PC-3 (cell line): ENCODE data around the gene ANK3.

Source experiments
- EZH2 ChIP-seq: fragments of 300-600 bp; sonication (generic); IDR thresholded peaks from one replicate; pipeline ENCODE4 v1.6.1; 2017; ENCODE audit warnings: antibody characterized with exemption, mild to moderate bottlenecking, low read length; ENCODE audit not compliant: unreplicated experiment
- EZH2phosphoT487 ChIP-seq: fragments of 300-600 bp; sonication (generic); IDR thresholded peaks from 2 replicates; pipeline ENCODE4 v1.6.1; 2018; ENCODE audit warnings: mild to moderate bottlenecking, antibody characterized with exemption, low read length, borderline replicate concordance
- TF ChIP-seq, protein P1 (sequence below): fragments of 300-600 bp; sonication (generic); conservative IDR thresholded peaks from 2 replicates; pipeline ENCODE4 v1.5.1; 2017; ENCODE audit warnings: antibody characterized with exemption, low read depth, mild to moderate bottlenecking, low read length

DNA sequence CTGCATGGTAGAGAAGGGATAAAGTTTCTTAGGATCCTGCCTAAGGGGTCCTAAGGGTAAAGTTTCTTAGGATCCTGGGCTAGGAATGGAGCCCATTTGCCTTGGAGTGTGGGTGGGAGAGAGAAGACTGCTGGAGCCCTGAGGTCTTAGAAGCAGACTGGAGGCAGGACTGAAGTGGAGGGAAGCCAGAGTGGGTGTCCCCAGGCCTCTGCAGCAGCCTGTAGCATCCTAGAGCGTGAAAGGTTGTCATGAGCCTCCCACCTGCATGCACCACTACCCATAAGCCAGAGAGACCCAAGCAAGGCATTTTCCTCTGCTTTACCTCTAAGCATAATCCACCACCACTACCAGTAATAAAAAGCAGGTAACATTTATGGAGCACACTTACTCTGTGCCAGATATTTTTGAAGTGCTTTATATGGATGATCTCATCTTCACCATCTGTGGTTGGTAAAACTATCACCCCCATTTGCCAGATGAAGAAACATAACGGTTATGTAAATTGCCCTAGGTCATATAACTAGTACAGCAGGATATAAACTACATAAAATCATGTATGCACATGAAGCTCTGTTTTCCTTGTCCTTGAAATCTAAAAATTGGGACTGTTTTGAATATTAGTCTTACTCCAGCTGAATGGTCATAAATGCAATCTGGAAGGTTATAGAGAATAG, 379.8 kb downstream of the ANK3 start:
- TF ChIP-seq, protein P1, sequence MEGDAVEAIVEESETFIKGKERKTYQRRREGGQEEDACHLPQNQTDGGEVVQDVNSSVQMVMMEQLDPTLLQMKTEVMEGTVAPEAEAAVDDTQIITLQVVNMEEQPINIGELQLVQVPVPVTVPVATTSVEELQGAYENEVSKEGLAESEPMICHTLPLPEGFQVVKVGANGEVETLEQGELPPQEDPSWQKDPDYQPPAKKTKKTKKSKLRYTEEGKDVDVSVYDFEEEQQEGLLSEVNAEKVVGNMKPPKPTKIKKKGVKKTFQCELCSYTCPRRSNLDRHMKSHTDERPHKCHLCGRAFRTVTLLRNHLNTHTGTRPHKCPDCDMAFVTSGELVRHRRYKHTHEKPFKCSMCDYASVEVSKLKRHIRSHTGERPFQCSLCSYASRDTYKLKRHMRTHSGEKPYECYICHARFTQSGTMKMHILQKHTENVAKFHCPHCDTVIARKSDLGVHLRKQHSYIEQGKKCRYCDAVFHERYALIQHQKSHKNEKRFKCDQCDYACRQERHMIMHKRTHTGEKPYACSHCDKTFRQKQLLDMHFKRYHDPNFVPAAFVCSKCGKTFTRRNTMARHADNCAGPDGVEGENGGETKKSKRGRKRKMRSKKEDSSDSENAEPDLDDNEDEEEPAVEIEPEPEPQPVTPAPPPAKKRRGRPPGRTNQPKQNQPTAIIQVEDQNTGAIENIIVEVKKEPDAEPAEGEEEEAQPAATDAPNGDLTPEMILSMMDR, result no peak
- TF ChIP-seq EZH2, result no peak
- TF ChIP-seq EZH2phosphoT487, result no peak
